ENCODE results near the gene MAJIN.
"Not testable (repeated sequence)": the region's sequence is repeated elsewhere in the genome, so short reads cannot be mapped to it uniquely, and the experiment has no call there.

The MAJIN gene

DNA sequence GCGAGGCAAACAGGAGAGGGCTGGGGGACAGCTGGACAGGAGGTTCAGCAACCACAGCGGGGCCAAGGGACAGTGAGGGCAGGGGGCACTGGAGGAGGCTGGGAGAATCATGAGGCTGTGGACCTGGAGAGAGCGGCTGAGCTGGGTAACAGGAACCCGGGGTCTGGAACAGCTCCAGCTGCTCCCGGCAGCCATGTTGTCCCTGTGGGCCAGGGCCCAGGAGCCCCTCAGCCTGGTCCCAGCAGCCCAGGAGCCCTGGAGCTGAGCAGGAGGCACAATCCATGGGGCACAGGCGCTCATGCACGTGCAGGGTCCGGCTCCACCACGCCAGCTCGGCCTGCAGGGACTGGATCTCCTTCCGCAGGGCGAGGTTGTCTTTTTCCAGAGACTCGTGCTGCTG, 17.5 kb upstream of the MAJIN start:
- Histone ChIP-seq H3K4me1 (ENCODE audit: control insufficient read depth, insufficient read depth, low read length) (peaks cover 7% of the 10 kb centered on the region), H3K27me3 (ENCODE audit: control insufficient read depth, insufficient read depth, low read length) (peaks cover 4% of the 10 kb centered on the region), H3K4me3 (ENCODE audit: low read length) (no peak overlapping the region), H3K36me3 (ENCODE audit: insufficient read depth, low read length) (no peaks in the 10 kb centered on the region), H3K9me3 (replicated peaks; ENCODE audit: low read length) (no peaks in the 10 kb centered on the region), H3K9ac (ENCODE audit: low read depth, low read length) (no peak overlapping the region), H3K4me2 (ENCODE audit: low read length) (no peak overlapping the region)

DNA sequence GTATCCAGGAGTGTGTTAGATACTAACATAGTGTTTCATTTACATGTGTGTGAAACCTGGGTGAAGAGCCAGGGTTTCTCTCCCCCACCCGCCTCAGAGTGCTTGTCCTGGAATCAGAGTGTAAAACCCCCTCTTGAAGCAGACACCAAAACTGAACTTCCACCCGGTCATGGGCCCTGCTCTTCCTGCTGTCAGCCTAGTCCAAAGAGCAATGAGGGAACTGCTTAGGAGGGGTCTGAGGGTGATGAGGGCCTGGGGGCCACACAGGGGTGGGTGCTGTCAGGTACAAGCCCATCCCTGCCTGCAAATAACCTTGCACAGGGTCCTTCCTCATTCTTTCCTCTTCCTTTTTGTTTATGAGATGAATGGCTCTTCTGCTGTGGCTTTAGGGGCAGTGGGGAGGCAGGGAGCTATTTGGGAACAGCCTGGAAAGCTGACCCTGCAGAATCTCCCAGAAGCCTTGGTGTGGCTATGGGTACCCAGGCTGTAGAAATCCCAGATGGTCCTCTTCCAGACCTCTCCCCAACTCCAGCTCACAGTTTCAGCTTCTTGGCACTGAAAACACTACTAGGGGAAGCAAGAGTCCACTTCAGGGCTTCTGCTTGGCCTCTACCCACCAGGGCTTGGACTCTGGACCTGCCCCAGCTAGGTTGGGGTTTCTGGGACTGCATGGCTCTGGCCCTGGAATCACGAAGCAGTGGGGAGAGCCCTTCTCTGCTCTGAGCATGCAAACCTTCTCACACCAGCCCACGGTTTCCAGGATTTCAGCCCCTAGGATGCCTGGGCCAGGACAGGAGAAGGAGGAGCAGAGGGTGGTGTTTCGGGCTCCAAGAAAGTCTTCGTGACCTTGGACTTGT, 16.3 kb upstream of the MAJIN start:
- Histone ChIP-seq H3K4me1 (ENCODE audit: control insufficient read depth, insufficient read depth, low read length) (peaks cover 7% of the 10 kb centered on the region), H3K4me2 (ENCODE audit: low read length) (no peak overlapping the region), H3K9ac (ENCODE audit: low read depth, low read length) (no peak overlapping the region), H3K9me3 (replicated peaks; ENCODE audit: low read length) (no peaks in the 10 kb centered on the region), H3K4me3 (ENCODE audit: low read length) (no peak overlapping the region), H3K27me3 (ENCODE audit: control insufficient read depth, insufficient read depth, low read length) (peaks cover 4% of the 10 kb centered on the region), H3K36me3 (ENCODE audit: insufficient read depth, low read length) (no peaks in the 10 kb centered on the region)

DNA sequence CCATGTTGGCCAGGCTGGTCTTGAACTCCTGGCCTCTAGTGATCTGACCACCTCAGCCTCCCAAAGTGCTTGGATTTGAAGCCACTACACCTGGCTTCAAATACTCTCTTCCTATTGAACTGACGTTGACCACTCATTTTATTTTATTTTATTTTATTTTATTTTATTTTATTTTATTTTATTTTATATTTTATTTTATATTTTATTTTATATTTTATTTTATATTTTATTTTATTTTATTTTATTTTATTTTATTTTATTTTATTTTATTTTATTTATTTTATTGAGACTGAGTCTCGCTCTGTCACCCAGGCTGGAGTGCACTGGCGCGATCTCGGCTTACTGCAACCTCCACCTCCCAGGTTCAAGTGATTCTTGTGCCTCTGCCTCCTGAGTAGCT, 11.4 kb upstream of the MAJIN start:
- H3K27me3 ChIP-seq (ENCODE audit: control insufficient read depth, insufficient read depth, low read length); H3K4me3 ChIP-seq (ENCODE audit: low read length); H3K9me3 ChIP-seq (replicated peaks; ENCODE audit: low read length); H3K4me2 ChIP-seq (ENCODE audit: low read length); H3K4me1 ChIP-seq (ENCODE audit: control insufficient read depth, insufficient read depth, low read length); H3K36me3 ChIP-seq (ENCODE audit: insufficient read depth, low read length); H3K9ac ChIP-seq (ENCODE audit: low read depth, low read length): not testable (repeated sequence)

DNA sequence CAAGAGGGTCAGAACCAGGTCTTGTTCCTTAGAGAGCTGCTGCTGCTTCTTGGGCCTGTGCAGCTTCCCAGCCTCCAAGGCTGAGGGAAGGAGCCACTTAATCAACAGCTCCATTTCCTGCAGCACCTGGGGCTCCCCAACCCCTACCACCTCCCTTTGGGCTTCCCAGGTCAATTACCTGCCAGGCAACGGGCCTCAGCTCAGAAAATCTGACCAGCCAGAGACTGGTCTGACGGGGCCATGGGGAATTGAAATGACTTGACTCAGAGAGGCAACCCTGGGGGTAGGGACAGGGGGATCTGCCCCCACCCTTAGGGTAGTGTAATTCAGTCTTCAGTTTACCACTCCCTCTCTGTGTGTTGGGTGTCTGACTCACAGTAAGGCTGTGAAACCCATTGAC, 4.7 kb upstream of the MAJIN start:
- H3K36me3 ChIP-seq (ENCODE audit: insufficient read depth, low read length): no peaks in the 10 kb centered on the region
- no peak overlapping the region for H3K9ac ChIP-seq (ENCODE audit: low read depth, low read length)
- peaks cover 6% of the 10 kb centered on the region for H3K4me1 ChIP-seq (ENCODE audit: control insufficient read depth, insufficient read depth, low read length)
- peaks cover 6% of the 10 kb centered on the region for H3K27me3 ChIP-seq (ENCODE audit: control insufficient read depth, insufficient read depth, low read length)
- H3K4me3 ChIP-seq (ENCODE audit: low read length): no peak overlapping the region
- H3K4me2 ChIP-seq (ENCODE audit: low read length): no peak overlapping the region
- no peaks in the 10 kb centered on the region for H3K9me3 ChIP-seq (replicated peaks; ENCODE audit: low read length)

DNA sequence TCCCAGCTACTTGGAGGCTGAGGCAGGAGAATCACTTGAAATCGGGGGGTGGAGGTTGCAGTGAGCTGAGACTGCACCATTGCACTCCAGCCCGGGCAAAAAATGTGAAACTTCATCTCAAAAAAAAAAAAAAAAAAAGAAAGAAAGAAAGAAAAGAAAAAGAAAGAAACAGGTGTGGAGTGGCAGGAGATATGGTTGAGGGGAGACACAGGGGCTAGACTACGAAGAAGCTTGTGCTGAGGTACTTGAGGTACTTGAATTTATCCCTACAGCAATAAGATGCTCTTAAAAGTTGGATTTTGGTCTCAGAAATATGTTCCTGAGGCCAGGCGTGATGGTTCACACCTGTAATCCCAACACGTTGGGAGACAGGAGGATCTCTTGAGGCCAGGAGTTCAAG, 2.2 kb upstream of the MAJIN start:
- Histone ChIP-seq H3K9ac (ENCODE audit: low read depth, low read length) (no peak overlapping the region), H3K27me3 (ENCODE audit: control insufficient read depth, insufficient read depth, low read length) (no peaks in the 10 kb centered on the region), H3K4me2 (ENCODE audit: low read length) (no peak overlapping the region), H3K4me3 (ENCODE audit: low read length) (no peak overlapping the region), H3K36me3 (ENCODE audit: insufficient read depth, low read length) (no peaks in the 10 kb centered on the region), H3K4me1 (ENCODE audit: control insufficient read depth, insufficient read depth, low read length) (peaks cover 8% of the 10 kb centered on the region), H3K9me3 (replicated peaks; ENCODE audit: low read length) (no peaks in the 10 kb centered on the region)

DNA sequence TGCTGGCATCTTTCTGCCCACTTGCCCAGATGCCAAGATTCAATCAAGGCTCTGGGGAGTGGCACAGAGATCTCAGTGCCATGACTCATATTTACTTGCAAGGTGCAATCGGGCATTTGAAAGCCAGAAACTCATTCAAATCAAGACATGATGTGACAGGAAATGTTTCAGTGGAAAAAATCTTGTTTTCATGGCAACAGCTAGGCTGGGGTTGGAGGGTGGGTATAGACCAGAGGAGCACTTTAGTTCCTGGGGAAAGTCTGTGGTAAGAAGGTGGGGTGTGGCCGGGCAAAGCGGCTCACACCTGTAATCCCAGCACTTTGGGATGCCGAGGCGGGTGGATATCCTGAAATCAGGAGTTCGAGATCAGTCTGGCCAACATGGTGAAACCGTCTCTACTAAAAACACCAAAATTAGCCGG, 1.2 kb downstream of the MAJIN start:
- no peak overlapping the region for H3K4me3 ChIP-seq (ENCODE audit: low read length)
- no peaks in the 10 kb centered on the region for H3K36me3 ChIP-seq (ENCODE audit: insufficient read depth, low read length)
- H3K9me3 ChIP-seq (replicated peaks; ENCODE audit: low read length): no peaks in the 10 kb centered on the region
- no peak overlapping the region for H3K4me2 ChIP-seq (ENCODE audit: low read length)
- H3K27me3 ChIP-seq (ENCODE audit: control insufficient read depth, insufficient read depth, low read length): no peaks in the 10 kb centered on the region
- H3K9ac ChIP-seq (ENCODE audit: low read depth, low read length): no peak overlapping the region
- peaks cover 8% of the 10 kb centered on the region for H3K4me1 ChIP-seq (ENCODE audit: control insufficient read depth, insufficient read depth, low read length)

DNA sequence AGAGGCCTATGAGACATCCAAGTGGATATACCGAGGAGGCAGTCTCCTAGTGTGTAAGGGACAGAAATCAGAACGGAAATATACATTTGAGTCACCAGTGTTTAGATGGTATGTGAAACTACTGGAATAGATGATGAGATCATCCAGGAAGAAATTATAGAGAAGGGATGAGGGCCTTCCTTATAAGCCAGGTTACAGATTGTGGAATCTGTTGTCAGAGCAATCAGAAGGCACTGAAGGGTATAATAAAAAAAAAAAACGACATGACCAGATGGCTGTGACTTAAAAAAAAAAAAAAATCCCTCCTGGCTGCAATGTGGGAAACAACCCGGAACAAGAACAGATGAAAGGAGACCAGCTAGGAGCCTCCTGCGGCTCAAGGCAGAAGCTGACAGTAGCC, 2.7 kb downstream of the MAJIN start:
- H3K9me3 ChIP-seq (replicated peaks; ENCODE audit: low read length): no peaks in the 10 kb centered on the region
- no peak overlapping the region for H3K4me2 ChIP-seq (ENCODE audit: low read length)
- peaks cover 8% of the 10 kb centered on the region for H3K4me1 ChIP-seq (ENCODE audit: control insufficient read depth, insufficient read depth, low read length)
- no peaks in the 10 kb centered on the region for H3K27me3 ChIP-seq (ENCODE audit: control insufficient read depth, insufficient read depth, low read length)
- no peaks in the 10 kb centered on the region for H3K36me3 ChIP-seq (ENCODE audit: insufficient read depth, low read length)
- H3K4me3 ChIP-seq (ENCODE audit: low read length): no peak overlapping the region
- H3K9ac ChIP-seq (ENCODE audit: low read depth, low read length): no peak overlapping the region

DNA sequence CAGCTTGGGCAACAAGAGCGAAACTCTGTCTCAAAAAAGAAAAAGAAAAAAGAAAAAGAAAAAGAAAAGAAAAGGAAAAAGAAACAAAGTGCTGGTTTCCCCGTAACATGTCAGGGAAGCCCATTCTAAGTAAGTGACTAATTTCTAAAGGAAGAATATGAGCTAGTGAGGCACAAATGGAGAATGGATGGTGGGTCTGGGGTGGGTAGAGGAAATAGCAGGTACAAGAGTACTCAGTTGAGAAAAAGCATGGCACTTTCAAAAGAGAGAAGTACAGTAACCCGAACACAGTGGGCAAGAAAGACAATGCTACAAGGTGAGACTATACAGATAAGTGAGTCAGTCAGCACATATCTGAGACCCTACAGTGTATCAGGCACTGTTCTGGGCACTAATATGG, 4.5 kb downstream of the MAJIN start:
- H3K36me3 ChIP-seq (ENCODE audit: insufficient read depth, low read length): no peaks in the 10 kb centered on the region
- H3K4me1 ChIP-seq (ENCODE audit: control insufficient read depth, insufficient read depth, low read length): peaks cover 8% of the 10 kb centered on the region

DNA sequence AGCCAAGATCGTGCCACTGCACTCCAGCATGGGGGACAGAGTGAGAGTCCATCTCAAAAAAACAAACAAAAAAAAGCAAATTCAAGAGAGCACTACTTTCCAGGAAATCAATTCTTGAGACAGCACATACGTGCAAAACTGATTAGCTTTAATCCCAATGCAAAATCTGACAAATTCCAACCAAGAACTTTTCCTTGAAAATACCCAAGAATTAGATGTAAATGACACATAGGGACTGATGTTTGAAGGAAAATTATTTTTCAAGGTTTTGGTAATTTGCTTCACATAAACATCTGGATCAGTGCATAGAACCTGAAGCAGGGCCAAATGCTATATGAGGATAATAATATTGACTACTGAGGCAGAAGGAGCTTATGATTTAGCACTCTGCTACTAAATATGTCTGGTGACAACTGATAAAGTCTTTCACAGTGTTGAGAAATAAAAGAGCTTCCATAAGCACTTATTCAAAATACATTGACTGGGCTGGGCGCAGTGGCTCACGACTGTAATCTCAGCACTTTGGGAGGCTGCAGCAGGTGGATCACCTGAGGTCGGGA, 8.8 kb downstream of the MAJIN start:
- no peaks in the 10 kb centered on the region for H3K36me3 ChIP-seq (ENCODE audit: insufficient read depth, low read length)
- H3K9ac ChIP-seq (ENCODE audit: low read depth, low read length): no peak overlapping the region
- H3K4me3 ChIP-seq (ENCODE audit: low read length): no peak overlapping the region
- no peaks in the 10 kb centered on the region for H3K9me3 ChIP-seq (replicated peaks; ENCODE audit: low read length)
- peaks cover 26% of the 10 kb centered on the region for H3K27me3 ChIP-seq (ENCODE audit: control insufficient read depth, insufficient read depth, low read length)
- no peak overlapping the region for H3K4me2 ChIP-seq (ENCODE audit: low read length)
- no peaks in the 10 kb centered on the region for H3K4me1 ChIP-seq (ENCODE audit: control insufficient read depth, insufficient read depth, low read length)

More for the DNA sequence above, 4.5 kb downstream of the MAJIN start:
- H3K4me3 ChIP-seq (ENCODE audit: low read length): no peak overlapping the region
- no peak overlapping the region for H3K4me2 ChIP-seq (ENCODE audit: low read length)
- no peak overlapping the region for H3K9ac ChIP-seq (ENCODE audit: low read depth, low read length)
- peaks cover 4% of the 10 kb centered on the region for H3K27me3 ChIP-seq (ENCODE audit: control insufficient read depth, insufficient read depth, low read length)
- H3K9me3 ChIP-seq (replicated peaks; ENCODE audit: low read length): no peaks in the 10 kb centered on the region

DNA sequence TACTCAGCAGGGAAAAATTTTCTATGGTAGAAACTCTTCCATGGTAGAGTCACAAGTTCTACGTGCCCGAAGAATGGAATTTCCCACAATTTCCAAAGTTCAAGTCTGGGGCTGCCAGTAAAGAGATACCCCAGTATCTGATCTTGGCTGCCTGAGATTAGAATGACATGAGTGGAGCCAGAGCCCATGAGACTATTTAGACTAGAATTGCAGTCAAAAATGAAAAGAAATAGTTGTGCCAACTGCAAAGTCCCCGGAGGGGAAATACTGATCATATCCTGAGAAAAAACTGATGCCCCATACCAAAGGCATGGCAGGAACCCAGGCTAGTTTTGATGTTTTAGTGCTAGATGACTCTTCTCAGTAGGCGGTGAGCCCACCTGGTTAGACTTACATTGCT, 11.2 kb downstream of the MAJIN start:
- H3K9ac ChIP-seq (ENCODE audit: low read depth, low read length): no peak overlapping the region
- H3K27me3 ChIP-seq (ENCODE audit: control insufficient read depth, insufficient read depth, low read length): peaks cover 26% of the 10 kb centered on the region
- no peak overlapping the region for H3K4me3 ChIP-seq (ENCODE audit: low read length)
- no peaks in the 10 kb centered on the region for H3K9me3 ChIP-seq (replicated peaks; ENCODE audit: low read length)
- H3K4me1 ChIP-seq (ENCODE audit: control insufficient read depth, insufficient read depth, low read length): no peaks in the 10 kb centered on the region
- H3K36me3 ChIP-seq (ENCODE audit: insufficient read depth, low read length): no peaks in the 10 kb centered on the region
- no peak overlapping the region for H3K4me2 ChIP-seq (ENCODE audit: low read length)

DNA sequence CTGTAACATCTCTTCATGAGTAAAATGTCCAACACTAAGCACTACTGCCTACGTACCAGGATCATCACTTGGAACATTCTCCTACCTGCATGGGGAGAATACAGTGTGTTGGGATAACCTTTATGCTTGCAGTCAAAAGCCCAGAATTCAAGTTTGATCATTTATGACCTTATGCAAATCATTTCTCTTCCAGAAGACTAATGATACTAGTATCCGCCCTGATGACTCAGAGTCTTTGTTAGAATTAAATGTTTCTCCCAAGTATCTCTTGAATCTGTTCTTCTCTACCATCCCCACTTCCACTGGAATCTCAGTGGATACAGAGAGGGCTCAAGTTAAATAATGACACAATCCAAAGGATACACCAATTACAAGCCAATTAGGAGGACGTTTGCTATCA, 12.4 kb downstream of the MAJIN start:
- Histone ChIP-seq H3K4me2 (ENCODE audit: low read length) (no peak overlapping the region), H3K9ac (ENCODE audit: low read depth, low read length) (no peak overlapping the region), H3K4me1 (ENCODE audit: control insufficient read depth, insufficient read depth, low read length) (no peaks in the 10 kb centered on the region), H3K27me3 (ENCODE audit: control insufficient read depth, insufficient read depth, low read length) (peaks cover 38% of the 10 kb centered on the region), H3K4me3 (ENCODE audit: low read length) (no peak overlapping the region), H3K9me3 (replicated peaks; ENCODE audit: low read length) (no peaks in the 10 kb centered on the region), H3K36me3 (ENCODE audit: insufficient read depth, low read length) (no peaks in the 10 kb centered on the region)

DNA sequence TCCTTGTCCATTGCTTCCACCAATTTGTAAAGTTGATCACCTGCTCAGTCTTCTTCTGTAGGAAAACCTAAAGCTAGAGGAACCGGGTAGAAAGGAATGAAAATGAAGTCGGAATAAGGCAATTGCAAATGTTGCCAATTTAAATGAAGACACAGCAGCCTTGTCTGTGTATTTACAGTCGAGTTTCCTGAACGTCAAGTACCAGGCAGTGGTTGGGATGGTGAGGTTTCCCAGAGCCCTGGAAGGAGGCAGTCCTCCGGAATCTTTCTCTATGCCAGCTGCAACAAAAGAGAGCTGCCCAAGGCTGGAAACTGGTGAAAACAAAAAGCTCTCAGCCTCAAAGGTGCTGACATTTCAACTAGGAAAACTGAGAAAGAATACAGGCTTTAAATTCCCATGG, 17.7 kb downstream of the MAJIN start:
- Histone ChIP-seq H3K4me2 (ENCODE audit: low read length) (no peak overlapping the region), H3K4me3 (ENCODE audit: low read length) (no peak overlapping the region), H3K27me3 (ENCODE audit: control insufficient read depth, insufficient read depth, low read length) (peaks cover 47% of the 10 kb centered on the region), H3K36me3 (ENCODE audit: insufficient read depth, low read length) (no peaks in the 10 kb centered on the region), H3K9me3 (replicated peaks; ENCODE audit: low read length) (no peaks in the 10 kb centered on the region), H3K4me1 (ENCODE audit: control insufficient read depth, insufficient read depth, low read length) (no peaks in the 10 kb centered on the region), H3K9ac (ENCODE audit: low read depth, low read length) (no peak overlapping the region)

All from skeletal muscle satellite cell (primary cell).